HG03196 (cell line): Measurements from ENCODE around the gene ZSCAN18.

Source experiments
- ATAC-seq: cut with Tn5 transposase; IDR thresholded peaks from one replicate; pipeline ENCODE4 v1.9.1; 2021; ENCODE audit not compliant: unreplicated experiment

ZSCAN18 gene

DNA sequence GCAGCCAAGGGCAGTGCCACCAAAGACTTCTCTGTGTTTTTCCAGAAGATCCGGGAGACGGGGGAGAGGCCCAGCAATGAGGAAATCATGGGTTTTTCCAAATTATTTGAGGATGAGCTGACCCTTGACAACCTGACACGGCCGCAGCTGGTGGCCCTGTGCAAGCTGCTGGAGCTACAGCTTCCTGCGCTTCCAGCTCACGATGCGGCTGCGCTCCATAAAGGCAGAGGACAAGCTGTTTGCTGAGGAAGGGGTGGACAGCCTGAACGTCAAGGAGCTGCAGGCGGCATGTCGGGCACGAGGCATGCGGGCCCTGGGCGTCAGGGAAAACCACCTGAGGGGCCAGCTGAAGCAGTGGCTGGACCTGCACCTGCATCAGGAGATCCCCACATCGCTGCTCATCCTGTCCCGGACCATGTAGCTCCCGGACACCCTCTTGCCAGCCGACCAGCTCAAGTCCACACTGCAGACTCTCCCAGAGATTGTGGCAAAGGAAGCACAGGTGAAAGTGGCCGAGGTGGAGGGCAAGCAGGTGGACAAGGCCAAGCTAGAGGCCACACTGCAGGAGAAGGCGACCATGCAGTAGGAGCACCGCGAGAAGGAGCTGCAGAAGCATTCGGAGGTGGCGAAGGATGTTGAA, 52.5 kb downstream of the ZSCAN18 start:
- no peak for ATAC-seq

DNA sequence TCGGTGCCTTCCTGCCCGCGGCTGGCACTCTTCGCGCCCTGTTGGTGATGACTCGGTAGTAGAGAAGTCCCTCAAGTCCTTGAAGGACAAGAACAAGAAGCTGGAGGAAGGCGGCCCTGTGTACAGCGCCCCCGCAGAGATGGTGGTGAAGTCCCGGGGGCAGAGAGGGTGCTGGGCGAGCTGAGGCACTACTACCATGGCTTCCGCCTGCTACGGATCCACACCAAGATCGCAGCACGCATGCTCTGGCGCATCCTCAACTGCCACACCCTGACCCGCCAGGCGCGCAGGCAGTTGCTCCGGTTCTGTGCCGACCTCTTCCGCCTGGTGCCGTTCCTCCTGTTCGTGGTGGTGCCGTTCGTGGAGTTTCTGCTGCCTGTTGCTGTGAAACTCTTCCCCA, 53.1 kb downstream of the ZSCAN18 start:
- ATAC-seq, result no peak

DNA sequence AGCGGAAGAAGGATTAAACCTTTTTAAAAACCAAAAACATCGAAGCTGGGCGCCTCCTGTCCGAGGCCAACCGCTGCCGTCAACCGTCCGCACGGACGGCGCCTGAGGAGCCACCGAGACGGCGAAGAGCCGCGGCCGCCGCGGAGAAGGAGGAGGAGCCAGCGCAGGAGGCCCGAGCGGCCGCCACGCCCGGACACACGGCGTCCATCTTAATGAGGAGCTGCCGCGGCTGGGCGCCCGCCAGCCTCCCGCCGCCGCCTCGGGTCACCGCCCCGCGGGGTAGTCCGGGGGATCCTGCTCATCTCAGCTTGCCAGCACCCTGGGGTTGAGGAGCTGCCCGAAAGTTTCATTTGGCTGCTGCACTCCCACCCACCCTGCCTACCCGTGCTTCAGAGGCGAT, 53.6 kb downstream of the ZSCAN18 start:
- no peak for ATAC-seq

DNA sequence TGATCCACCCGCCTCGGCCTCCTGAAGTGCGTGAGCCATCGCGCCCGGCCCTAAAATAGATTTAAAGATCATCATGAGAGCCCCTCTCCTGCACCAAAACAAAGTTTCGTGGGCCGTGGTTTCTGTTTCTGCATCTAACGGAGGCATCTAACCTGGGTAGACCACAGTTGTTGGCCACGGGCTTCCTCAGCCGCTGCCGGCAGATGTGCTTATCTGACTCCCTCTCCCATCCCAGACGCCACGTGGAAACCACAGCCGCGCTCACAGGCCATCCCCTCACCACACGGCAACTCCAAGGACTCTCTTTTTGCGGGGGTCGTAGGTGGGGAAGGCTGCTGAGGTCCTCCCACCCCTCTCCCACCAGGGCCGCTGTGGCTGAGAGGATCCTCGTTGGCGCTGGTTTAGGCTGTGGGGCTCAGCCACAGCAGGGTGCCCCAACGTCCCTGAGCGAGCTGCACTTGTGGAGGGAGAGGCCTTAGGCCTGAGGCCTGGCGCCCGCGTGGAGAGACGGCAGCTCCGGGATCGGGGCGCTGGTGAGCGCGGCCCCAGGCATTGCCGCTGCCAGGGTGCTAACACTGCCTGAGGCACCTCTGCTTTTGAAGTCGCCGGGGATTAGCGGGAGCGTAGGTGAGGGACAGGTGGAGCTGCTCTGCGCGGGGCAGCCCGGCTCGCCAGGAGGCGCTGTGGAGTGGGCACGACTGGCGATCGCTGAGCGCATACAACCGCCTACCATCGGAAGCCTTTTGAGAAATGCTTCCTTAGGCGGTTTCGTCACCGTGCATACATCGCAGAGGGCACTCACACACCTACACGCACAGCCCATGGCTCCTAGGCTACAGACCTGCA, 55.3 kb downstream of the ZSCAN18 start:
- ATAC-seq, result no peak

DNA sequence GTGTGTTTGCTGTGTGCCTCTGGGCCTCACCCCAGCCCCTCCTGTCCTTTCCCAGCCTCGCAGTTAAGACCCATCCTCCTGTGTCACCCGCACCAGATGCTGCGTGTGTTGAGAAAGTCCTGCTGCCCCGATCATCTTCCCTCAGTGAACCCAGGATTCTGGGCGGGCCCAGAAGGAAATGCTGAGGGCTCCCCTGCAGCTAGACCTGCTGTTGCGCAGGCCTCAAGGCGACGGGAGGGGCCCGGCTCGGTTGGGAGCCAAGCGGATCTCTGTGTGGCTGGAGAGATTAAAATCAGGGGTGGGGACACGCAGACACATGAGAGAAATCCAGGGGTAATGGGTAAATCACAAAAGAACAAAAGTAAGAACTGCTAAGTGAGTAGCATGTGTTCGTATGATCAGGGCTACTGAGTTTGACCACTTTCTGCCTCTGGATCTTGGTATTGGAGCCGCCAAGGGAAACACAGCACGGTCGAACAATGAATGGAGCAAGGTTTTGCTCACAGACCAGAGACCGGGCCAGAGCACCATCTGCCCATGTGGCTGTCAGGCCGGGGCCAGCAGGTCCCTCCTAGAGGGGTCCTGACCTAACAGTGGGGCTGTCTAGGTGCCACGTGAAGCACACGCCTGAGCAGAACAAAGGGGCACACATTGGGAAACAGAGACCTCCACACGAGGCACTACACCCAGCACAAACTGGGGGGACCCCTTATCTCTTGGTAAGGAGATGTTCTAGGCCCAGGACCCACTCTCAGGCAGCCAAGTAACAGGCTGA, 57.1 kb downstream of the ZSCAN18 start:
- ATAC-seq, result no peak

DNA sequence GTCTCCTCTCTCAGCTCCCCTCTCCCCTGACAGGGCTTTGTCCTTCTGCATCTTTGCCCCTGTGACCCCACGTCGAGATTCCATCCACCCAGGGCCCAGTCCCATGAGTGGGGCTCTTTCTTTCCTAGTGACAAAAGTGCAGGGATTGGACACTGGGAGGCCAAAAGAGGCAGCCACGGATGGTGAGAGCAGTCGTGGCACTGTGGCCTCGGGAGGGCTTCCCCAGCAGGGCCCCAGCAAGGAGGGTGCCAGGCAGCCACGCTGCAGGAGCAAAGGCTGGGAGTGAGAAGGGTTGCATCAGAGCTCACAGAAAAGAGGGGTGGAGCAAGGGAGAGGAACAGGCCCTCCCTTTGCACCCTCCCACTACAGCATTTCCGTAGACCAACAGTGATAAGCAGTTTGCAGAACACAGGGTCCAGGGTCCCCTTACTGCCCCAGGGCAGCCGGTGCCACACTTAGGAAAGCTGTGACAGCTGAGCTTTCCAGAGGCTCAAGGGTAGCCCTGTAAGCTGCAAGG, 59.3 kb downstream of the ZSCAN18 start:
- ATAC-seq, result no peak

DNA sequence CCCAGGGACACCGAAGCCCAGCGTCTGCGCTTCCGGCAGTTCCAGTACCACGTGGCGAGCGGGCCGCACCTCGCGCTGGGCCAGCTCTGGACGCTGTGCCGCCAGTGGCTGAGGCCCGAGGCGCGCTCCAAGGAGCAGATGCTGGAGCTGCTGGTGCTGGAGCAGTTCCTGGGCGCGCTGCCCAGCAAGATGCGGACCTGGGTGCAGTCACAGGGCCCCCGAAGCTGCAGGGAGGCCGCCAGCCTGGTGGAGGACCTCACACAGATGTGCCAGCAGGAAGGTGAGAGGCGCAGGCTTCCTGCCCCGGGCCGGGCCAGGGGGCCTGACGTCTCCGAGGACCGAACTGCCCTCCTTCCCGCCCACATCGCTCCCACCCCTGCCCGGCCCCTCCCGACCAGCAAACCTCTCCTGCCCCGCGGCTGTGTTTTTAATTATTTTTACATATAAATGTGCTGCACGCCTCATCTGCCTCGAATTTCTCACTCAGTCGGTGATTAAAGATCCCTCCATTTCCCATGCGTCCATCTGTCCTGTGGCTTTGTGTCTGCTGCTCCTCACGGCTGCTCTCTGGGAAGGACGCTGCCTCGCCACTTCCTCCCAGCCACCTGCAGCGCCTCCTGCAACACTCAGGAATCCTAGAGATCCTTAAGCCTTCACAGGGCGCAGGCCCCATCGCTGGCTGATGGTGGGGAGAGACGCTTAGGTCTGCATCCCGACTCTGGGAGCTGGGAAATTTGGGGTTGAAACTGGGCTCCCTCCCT, 59.9 kb downstream of the ZSCAN18 start:
- no peak for ATAC-seq

DNA sequence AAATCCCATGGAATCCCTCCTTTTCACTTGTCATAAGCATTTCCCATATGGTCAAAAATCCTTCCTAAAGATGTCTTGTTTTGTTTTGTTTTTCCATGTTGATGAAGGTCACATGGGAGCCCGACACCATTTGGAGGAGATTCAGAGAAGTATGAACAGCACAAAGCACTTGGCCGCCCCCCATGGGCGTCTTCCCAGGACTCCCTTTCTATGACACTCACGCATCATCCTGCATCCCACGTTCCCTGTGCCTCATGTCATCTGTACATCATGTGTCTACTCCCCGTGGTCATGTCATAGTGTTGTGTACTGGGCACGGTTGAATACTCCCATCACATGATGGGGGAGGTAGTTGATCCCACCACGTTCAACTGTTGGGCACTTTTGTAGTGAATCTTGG, 62.2 kb downstream of the ZSCAN18 start:
- ATAC-seq, result no peak

DNA sequence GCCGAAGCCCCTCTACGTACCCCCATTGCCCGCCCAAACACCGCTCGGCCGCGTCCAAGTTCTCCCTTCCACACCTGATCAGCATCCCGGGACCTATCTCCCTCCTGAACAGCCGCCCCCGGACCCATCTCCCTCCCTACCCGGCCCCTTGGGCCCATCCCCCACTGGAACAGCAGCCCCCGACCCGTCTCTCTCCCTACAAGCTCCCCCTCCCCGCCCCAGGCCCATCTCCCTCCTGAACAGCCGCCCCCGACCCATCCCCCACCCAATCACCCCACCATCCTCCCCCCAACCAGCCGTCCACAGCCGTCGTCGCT, 63.6 kb downstream of the ZSCAN18 start:
- ATAC-seq, result no peak
